ENCODE data around the gene ALOX12B.

GRCh38 chr17:8025176-8025911, 62.2 kb downstream of the ALOX12B start:
- no peak for TF ChIP-seq CTCF (conservative IDR thresholded peaks at IDR 0.05; ENCODE audit: low read depth in 2 of 2)
- TF ChIP-seq POLR2AphosphoS5 (IDR thresholded peaks at IDR 0.05; ENCODE audit: low read depth): no peak
- no peak for TF ChIP-seq EZH2 (IDR thresholded peaks at IDR 0.05; ENCODE audit: low read depth, unreplicated experiment)
- TF ChIP-seq CREB1 (CRISPR knock-in tag; IDR thresholded peaks at IDR 0.05; ENCODE audit: low read depth): no peak
- TF ChIP-seq REST (IDR thresholded peaks at IDR 0.05; ENCODE audit: unreplicated experiment): no peak
- TF ChIP-seq EZH2phosphoT487 (IDR thresholded peaks at IDR 0.05; ENCODE audit: unreplicated experiment): no peak
- TF ChIP-seq ETS1 (IDR thresholded peaks at IDR 0.05): no peak
- no peak for TF ChIP-seq JUNB (IDR thresholded peaks at IDR 0.05; ENCODE audit: unreplicated experiment)

Measured in GM23338 (cell line).